Measurements from ENCODE around the gene CRIM1.

The CRIM1 gene

DNA sequence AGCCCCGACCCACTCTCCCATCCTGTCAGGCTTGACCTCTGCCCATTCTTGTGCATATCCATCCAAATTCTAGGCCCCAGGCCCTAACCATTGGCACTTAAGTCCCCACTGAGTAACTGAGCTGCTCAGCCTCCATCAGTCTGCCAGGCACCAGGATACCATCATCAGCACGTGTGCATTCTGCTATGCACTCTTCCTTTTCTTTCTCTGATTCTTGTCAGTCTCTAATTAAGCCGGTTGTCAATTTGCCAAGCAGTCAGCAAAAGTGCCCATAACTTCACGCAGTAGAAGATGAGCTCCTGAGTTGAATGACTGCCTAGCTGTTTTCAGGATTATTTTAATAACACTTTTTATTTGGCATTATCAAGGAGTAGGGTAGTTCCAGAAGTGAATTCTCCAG is 135.2 kb downstream of the CRIM1 start:
- no peak for DNase-seq

DNA sequence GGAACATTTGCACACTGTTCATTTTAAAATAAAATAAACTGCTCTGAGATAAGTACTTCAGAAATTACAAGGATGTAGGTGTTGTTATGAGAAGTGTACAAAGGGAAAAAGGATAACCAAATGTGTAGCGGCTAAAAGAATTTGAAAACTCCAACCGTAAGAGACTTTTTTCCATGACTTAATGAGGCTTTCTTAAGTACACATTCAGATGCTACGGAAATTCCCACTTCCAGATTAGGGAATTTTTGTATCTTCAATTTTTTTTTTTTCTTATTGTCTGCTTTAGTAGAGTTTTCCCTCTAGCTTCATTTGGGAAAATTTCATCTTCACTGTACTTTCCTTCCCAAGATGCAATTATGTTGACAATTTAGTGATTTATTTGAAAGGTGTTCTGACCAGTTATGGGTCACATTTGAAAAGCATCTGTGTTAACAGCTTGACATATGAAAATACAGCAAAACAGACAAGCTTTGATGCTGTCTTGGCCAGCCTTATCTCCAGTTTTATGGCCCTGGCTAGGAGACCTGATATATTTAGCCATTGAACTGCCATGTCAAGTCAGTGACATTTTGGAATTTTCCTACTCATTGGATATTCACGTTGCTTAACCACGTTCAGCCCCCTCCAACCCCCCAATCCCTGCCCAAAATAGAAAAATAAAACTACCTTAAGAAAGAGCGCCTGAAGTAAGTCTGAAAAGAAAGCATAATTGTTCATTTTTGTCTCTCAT is 136.8 kb downstream of the CRIM1 start:
- no peak for DNase-seq

DNA sequence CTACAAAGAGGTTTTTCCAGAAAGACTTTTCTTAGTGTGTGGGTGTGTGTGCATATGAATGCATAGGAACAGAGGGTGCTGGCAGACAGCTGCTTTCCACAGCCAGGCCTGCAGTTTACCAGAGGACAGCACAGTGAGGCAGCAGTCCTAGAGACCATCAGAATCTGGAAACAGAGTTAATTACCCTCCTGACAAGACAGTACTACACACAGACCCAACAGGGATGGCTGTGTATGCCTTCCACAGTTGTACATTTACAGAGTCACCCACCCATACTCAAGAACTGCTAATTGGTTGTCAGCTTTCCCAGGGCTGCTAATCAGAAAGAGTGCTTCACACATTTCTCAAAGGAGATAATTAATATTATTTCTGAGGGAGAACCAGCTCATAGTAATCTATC is 137.7 kb downstream of the CRIM1 start:
- no peak for DNase-seq

- DNase-seq: no peak
Measured at GRCh38 chr2:36497570-36498163, 142.1 kb downstream of the CRIM1 start.

DNA sequence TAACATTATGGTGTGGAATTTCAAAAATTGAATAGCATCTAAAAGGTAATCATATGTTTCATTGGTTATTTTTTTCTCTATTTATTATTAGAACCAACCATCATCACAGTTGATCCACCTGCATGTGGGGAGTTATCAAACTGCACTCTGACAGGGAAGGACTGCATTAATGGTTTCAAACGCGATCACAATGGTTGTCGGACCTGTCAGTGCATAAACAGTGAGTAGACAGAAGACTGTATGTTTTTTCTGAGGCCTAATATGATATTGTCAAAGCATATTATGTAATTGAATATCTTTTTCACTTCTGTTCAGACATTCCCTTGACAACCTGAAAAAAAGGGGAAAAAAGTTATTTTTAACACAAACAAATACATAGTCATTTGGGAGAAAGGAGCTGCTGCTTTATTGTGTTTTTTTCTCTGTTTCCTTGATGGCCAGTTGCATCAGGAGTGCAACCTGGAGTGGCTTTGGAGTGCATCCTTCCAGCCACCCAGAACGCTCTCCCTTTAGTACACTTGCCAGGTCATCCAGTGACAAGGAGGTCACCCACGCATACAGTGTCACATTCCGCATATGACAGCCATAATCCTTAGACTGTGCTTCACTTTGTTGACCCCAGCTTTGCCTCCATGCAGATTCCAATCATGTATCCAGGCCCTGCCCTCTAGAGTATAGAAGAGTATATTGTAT is 143.7 kb downstream of the CRIM1 start:
- no peak for DNase-seq

GRCh38 chr2:36500072-36500471 is 144.5 kb downstream of the CRIM1 start:
- no peak for DNase-seq

DNA sequence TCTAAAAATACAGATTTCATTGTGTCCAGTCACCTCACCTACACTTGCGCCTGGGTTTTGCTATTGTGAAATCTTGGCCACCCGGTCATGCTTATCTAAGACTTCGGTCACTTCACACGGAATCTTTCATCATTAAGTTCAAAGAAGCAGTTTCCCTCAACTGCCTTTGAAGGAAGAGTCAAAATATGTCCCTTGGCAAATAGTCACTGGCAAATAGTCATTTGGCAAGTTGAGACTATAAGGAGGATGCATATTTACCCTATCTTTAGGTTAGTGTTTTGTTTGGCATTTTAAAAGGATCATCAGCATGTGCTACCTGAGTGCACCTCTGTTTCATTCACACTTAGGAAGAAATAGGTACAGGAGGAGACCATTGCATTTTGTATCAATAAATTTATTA is 146.5 kb downstream of the CRIM1 start:
- DNase-seq: no peak

GRCh38 chr2:36507408-36507812 is 151.8 kb downstream of the CRIM1 start:
- DNase-seq: no peak

DNA sequence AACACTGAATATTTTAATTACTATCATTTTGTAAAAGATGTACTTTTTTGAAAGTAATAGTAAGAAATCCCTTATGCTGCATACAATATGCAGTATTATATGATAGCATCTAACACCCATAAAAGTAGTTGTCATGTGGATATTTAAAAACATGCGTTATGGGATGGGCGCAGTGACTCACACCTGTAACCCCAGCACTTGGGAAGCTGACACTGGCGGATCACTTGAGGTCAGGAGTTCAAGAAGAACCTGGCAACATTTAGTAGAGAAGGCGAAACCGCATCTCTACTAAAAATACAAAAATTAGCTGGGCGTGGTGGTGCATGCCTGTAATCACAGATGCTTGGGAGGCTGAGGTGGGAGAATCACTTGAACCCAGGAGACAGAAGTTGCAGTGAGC is 153.5 kb downstream of the CRIM1 start:
- DNase-seq: no peak

GRCh38 chr2:36511858-36512603 is 156.5 kb downstream of the CRIM1 start:
- peak; percentile 43 for DNase-seq

- no peak for DNase-seq
Measured at GRCh38 chr2:36512705-36513104, 157.1 kb downstream of the CRIM1 start.

GRCh38 chr2:36513661-36514060 is 158.1 kb downstream of the CRIM1 start:
- no peak for DNase-seq

DNA sequence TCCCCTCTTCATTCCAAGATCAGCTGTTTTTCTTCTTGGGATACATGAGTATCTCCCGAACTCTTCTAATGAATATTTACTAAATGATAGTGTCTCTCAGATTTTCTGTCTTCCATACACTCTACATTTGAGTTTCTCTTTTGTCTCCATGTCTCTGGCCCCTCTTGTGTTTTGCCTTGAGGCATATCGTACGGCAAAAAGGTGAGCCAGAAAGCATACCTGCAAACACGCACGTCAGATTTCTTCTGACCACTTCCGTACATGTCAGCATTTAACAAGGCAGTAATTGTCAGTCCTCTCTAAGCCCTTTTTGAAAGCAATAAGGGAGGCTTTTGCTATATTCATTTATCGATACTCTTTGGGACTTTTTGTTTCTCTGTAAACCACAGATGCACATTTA is 160.0 kb downstream of the CRIM1 start:
- no peak for DNase-seq

DNA sequence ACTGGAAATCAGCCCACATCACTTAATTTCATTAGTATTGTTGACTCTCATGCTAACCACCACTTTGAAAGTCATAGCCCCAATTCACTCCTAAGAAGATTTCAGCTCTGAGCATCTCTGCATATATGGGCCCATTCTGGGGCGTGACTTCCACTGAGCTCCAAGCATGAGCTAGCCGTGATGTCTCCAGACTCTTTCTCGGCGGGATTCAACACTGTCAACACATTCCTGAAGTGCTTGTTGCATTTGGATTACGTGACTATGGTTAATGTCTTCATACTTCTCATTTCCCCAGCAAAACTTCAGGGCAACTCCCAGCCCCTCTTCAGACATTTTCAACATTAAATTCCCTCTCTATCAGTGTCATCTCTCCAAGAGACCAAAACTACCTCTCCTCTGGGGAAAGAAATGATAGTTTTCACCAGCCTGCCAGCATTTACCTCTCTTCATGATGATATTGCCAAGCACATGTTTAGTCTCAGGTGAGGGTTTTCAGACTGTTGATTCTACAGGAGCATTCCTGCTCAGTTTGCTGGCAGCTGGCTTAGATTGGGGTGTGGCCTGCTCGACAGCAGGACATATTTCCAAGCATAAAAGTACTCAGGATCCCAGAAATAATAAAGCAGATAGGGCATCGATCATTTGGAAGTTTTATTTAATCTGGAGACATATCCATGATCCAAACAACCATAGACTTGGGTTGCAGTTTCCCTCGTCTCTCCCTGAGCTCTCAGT is 160.7 kb downstream of the CRIM1 start:
- no peak for DNase-seq

- DNase-seq: no peak
Measured at GRCh38 chr2:36520431-36520830, 164.9 kb downstream of the CRIM1 start.

GRCh38 chr2:36523153-36523552 is 167.6 kb downstream of the CRIM1 start:
- DNase-seq: no peak

DNA sequence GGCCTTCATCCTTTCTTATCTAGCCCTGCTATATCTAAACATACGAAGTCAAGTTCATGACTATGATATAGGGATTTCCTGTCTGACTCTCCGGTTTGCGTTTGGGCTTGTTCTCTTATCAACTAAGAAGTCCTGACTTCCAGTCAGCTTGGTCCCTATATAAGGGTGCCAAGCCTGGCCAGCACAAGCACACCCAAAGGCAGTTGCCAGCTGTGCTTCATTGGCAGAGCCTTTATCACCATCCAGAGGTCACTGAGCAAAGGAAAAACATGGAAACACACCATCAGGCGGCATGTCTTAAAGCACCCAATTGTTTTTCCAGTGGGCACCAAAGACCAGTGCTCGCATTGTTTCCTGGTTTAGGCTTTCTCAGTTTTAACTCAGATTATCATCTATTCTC is 169.7 kb downstream of the CRIM1 start:
- no peak for DNase-seq

- DNase-seq: no peak
Measured at GRCh38 chr2:36526226-36526625, 170.6 kb downstream of the CRIM1 start.

GRCh38 chr2:36528274-36528673 is 172.7 kb downstream of the CRIM1 start:
- no peak for DNase-seq

- no peak for DNase-seq
Measured at GRCh38 chr2:36528766-36529392, 173.3 kb downstream of the CRIM1 start.

- DNase-seq: no peak
Measured at GRCh38 chr2:36530178-36530982, 174.8 kb downstream of the CRIM1 start.

DNA sequence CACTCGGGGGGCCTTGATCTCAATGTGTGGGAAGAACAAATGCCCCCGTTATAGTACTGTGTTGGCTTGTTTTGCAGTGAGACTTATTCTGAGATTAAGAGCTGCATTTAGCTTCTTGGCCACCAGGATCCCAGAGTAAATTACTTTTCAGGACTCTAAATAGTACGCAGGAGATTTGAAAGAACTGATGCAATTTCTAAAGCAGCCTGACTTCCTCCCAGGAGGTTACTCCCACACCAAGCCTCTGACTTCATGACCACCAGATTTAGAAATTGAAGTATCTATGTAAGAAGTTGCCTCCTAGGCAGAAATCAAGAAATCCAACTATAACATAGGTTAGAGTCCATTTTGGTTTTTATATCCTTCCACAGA is 175.4 kb downstream of the CRIM1 start:
- DNase-seq: no peak

All from DMS79 treated with DMSO at 0.1 percent for 48 hours (cell line).